ENCODE measurements around the gene DNAAF3.

DNAAF3 gene

GRCh38 chr19:55152017-55152416 is 14.4 kb downstream of the DNAAF3 start:
- DNase-seq = no peak
- Histone ChIP-seq H3K27ac (peak overlapping the region; percentile 34; the same call in 1 of the 2 replicates), H3K36me3 (no peaks in the 10 kb centered on the region), H3K9me3 (ENCODE audit: severe bottlenecking) (peaks cover 19% of the 10 kb centered on the region), H3K27me3 (ENCODE audit: insufficient read depth, low read depth, severe bottlenecking) (no peaks in the 10 kb centered on the region), H3K4me3 (ENCODE audit: low read depth, low read length) (no peak overlapping the region)
- TF ChIP-seq CTCF (IDR thresholded peaks at IDR 0.05; ENCODE audit: low read depth, low read length) = no peak

- peak within 1 kb of the TSS; percentile 24 for H3K27ac ChIP-seq
- DNase-seq = no peak
- TF ChIP-seq CTCF (IDR thresholded peaks at IDR 0.05; ENCODE audit: low read depth, low read length) = no peak
- H3K27me3 ChIP-seq (ENCODE audit: insufficient read depth, low read depth, severe bottlenecking) = no peaks in the 10 kb centered on the region
- H3K4me3 ChIP-seq (ENCODE audit: low read depth, low read length) = no peak within 1 kb of the TSS
- peaks cover 3% of the 10 kb centered on the region; the same call in 1 of the 2 replicates for H3K36me3 ChIP-seq
- H3K9me3 ChIP-seq (ENCODE audit: severe bottlenecking) = peaks cover 19% of the 10 kb centered on the region
Observed at GRCh38 chr19:55149078-55150003, 17.1 kb downstream of the DNAAF3 start, which contains the start of gene TNNT1. TNNT1 (minus strand) TSS chr19:55149206; CDS start chr19:55147157, 2,049 bp downstream.

GRCh38 chr19:55147545-55148251 is 18.7 kb downstream of the DNAAF3 start:
- H3K27ac ChIP-seq = peak overlapping the region; percentile 24
- peaks cover 4% of the 10 kb centered on the region; the same call in 1 of the 2 replicates for H3K36me3 ChIP-seq
- H3K9me3 ChIP-seq (ENCODE audit: severe bottlenecking) = peaks cover 17% of the 10 kb centered on the region
- peak; percentile 62 for DNase-seq
- H3K4me3 ChIP-seq (ENCODE audit: low read depth, low read length) = no peak overlapping the region
- H3K27me3 ChIP-seq (ENCODE audit: insufficient read depth, low read depth, severe bottlenecking) = no peaks in the 10 kb centered on the region
- TF ChIP-seq CTCF (IDR thresholded peaks at IDR 0.05; ENCODE audit: low read depth, low read length) = no peak

GRCh38 chr19:55146705-55147273 is 19.6 kb downstream of the DNAAF3 start:
- H3K27ac ChIP-seq = peak overlapping the region; percentile 61
- H3K36me3 ChIP-seq = peaks cover 4% of the 10 kb centered on the region; the same call in 1 of the 2 replicates
- peak; percentile 87 for DNase-seq

More at GRCh38 chr19:55146705-55147273, 19.6 kb downstream of the DNAAF3 start:
- no peak for TF ChIP-seq CTCF (IDR thresholded peaks at IDR 0.05; ENCODE audit: low read depth, low read length)
- Histone ChIP-seq H3K27me3 (ENCODE audit: insufficient read depth, low read depth, severe bottlenecking) (no peaks in the 10 kb centered on the region), H3K4me3 (ENCODE audit: low read depth, low read length) (peak overlapping the region; percentile 65), H3K9me3 (ENCODE audit: severe bottlenecking) (peaks cover 10% of the 10 kb centered on the region)
